SKM-1 treated with dmso at 0.1 percent for 144 hours (cell line): Measurements from ENCODE around the gene COA1.
"Not testable (repeated sequence)": the region's sequence is repeated elsewhere in the genome, so short reads cannot be mapped to it uniquely, and the experiment has no call there.

Experiments used
- DNase-seq: peaks from one replicate; lab custom pipeline; 2025; ENCODE audit not compliant: unreplicated experiment; lab: John Stamatoyannopoulos, UW

The COA1 gene

GRCh38 chr7:43637114-43637806, 92.1 kb downstream of the COA1 start:
- no peak for DNase-seq

GRCh38 chr7:43636093-43636492, 93.2 kb downstream of the COA1 start:
- DNase-seq = no peak

GRCh38 chr7:43634384-43634783, 94.9 kb downstream of the COA1 start:
- no peak for DNase-seq

GRCh38 chr7:43632746-43633145, 96.6 kb downstream of the COA1 start:
- DNase-seq = no peak

- DNase-seq = no peak
These were observed 97.8 kb downstream of the COA1 start for GRCh38 chr7:43631559-43631958.

- no peak for DNase-seq
These were observed 98.8 kb downstream of the COA1 start for GRCh38 chr7:43630482-43630881.

GRCh38 chr7:43629857-43630256, 99.5 kb downstream of the COA1 start:
- no peak for DNase-seq

- no peak for DNase-seq
These were observed 100.9 kb downstream of the COA1 start for GRCh38 chr7:43628431-43628830.

GRCh38 chr7:43627798-43628197, 101.5 kb downstream of the COA1 start:
- not testable (repeated sequence) for DNase-seq

GRCh38 chr7:43626695-43627094, 102.6 kb downstream of the COA1 start:
- DNase-seq = no peak

GRCh38 chr7:43625980-43626379, 103.3 kb downstream of the COA1 start:
- no peak for DNase-seq

GRCh38 chr7:43625453-43625852, 103.9 kb downstream of the COA1 start:
- no peak for DNase-seq

- DNase-seq = no peak
These were observed 105.2 kb downstream of the COA1 start for GRCh38 chr7:43624156-43624555.

- DNase-seq = no peak
These were observed 107.4 kb downstream of the COA1 start for GRCh38 chr7:43621729-43622448.

GRCh38 chr7:43619213-43620012, 109.9 kb downstream of the COA1 start:
- DNase-seq = no peak

- DNase-seq = no peak
These were observed 111.2 kb downstream of the COA1 start for GRCh38 chr7:43618073-43618472.

GRCh38 chr7:43616977-43617376, 112.3 kb downstream of the COA1 start:
- no peak for DNase-seq

GRCh38 chr7:43615558-43616145, 113.7 kb downstream of the COA1 start:
- no peak for DNase-seq

GRCh38 chr7:43612599-43613589, 116.4 kb downstream of the COA1 start:
- DNase-seq = no peak

GRCh38 chr7:43612128-43612527, 117.2 kb downstream of the COA1 start:
- DNase-seq = no peak
